Panc1 (cell line): ENCODE measurements around the gene PKP1.

Experiments
- POLR2AphosphoS5 ChIP-seq: IDR thresholded peaks from 2 replicates; pipeline ENCODE4 v1.6.1; 2012; ENCODE audit warnings: mild to moderate bottlenecking, low read depth, low read length, moderate library complexity
- SIN3A ChIP-seq: IDR thresholded peaks from 2 replicates; pipeline ENCODE4 v1.6.1; 2012; ENCODE audit warnings: low read depth, mild to moderate bottlenecking, low read length, moderate library complexity, borderline replicate concordance; ENCODE audit not compliant: insufficient read depth
- TCF7L2 ChIP-seq: IDR thresholded peaks from 2 replicates; pipeline ENCODE4 v1.6.1; 2011; ENCODE audit warnings: mild to moderate bottlenecking, low read depth, low read length, inconsistent platforms
- TF ChIP-seq, protein P1 (sequence below), 2 experiments: IDR thresholded peaks; 2 replicates each; pipeline ENCODE4 v1.6.1; 2011 to 2012; ENCODE audit warnings: low read depth in 2 of 2, control low read depth in 1 of 2, low read length in 1 of 2, mild to moderate bottlenecking in 1 of 2, moderate library complexity in 1 of 2; ENCODE audit not compliant: insufficient read depth in 1 of 2
- TF ChIP-seq, protein P2 (sequence below): fragments of 450-650 bp; IDR thresholded peaks from 2 replicates; pipeline ENCODE4 v1.5.1; 2017; ENCODE audit warnings: mild to moderate bottlenecking

DNA sequence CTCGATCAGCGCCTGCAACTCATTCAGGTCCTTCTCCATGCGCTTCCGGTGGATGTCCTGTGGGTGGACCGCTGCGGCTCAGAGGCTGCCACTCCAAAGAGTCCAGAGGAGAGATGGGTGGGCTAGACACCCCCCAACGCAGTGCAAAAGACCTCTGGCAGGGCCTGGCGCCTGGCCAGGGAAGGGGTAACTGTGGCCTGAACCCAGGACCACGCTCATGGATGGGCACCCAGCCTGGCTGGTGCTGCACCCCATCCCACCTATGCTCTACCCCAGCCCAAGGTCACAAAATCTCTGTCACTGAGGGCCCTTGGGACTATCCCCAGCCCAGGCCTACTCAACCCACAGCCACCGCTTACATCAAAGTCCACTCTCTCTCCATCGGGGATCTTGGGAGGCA, 81.9 kb downstream of the PKP1 start:
- TF ChIP-seq, protein P1, sequence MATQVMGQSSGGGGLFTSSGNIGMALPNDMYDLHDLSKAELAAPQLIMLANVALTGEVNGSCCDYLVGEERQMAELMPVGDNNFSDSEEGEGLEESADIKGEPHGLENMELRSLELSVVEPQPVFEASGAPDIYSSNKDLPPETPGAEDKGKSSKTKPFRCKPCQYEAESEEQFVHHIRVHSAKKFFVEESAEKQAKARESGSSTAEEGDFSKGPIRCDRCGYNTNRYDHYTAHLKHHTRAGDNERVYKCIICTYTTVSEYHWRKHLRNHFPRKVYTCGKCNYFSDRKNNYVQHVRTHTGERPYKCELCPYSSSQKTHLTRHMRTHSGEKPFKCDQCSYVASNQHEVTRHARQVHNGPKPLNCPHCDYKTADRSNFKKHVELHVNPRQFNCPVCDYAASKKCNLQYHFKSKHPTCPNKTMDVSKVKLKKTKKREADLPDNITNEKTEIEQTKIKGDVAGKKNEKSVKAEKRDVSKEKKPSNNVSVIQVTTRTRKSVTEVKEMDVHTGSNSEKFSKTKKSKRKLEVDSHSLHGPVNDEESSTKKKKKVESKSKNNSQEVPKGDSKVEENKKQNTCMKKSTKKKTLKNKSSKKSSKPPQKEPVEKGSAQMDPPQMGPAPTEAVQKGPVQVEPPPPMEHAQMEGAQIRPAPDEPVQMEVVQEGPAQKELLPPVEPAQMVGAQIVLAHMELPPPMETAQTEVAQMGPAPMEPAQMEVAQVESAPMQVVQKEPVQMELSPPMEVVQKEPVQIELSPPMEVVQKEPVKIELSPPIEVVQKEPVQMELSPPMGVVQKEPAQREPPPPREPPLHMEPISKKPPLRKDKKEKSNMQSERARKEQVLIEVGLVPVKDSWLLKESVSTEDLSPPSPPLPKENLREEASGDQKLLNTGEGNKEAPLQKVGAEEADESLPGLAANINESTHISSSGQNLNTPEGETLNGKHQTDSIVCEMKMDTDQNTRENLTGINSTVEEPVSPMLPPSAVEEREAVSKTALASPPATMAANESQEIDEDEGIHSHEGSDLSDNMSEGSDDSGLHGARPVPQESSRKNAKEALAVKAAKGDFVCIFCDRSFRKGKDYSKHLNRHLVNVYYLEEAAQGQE (IDR thresholded peaks at IDR 0.05; ENCODE audit: insufficient read depth in 1 of 2, low read depth in 2 of 2, low read length in 1 of 2): no peak
- TF ChIP-seq, protein P2, sequence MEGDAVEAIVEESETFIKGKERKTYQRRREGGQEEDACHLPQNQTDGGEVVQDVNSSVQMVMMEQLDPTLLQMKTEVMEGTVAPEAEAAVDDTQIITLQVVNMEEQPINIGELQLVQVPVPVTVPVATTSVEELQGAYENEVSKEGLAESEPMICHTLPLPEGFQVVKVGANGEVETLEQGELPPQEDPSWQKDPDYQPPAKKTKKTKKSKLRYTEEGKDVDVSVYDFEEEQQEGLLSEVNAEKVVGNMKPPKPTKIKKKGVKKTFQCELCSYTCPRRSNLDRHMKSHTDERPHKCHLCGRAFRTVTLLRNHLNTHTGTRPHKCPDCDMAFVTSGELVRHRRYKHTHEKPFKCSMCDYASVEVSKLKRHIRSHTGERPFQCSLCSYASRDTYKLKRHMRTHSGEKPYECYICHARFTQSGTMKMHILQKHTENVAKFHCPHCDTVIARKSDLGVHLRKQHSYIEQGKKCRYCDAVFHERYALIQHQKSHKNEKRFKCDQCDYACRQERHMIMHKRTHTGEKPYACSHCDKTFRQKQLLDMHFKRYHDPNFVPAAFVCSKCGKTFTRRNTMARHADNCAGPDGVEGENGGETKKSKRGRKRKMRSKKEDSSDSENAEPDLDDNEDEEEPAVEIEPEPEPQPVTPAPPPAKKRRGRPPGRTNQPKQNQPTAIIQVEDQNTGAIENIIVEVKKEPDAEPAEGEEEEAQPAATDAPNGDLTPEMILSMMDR: no peak
- TF ChIP-seq POLR2AphosphoS5 (no peak), TCF7L2 (no peak), SIN3A (no peak)
